IPS-15b (cell line): ENCODE results near the gene UBE2M.

Source experiments
- H3K27me3 ChIP-seq: one replicate; pipeline ENCODE4 v1.6.1; 2013; ENCODE audit warnings: low read length; ENCODE audit not compliant: control insufficient read depth, insufficient read depth
- H3K36me3 ChIP-seq: one replicate; pipeline ENCODE4 v1.6.1; 2013; ENCODE audit warnings: low read length; ENCODE audit not compliant: control insufficient read depth, insufficient read depth
- H3K4me1 ChIP-seq: one replicate; pipeline ENCODE4 v1.6.1; 2013; ENCODE audit warnings: mild to moderate bottlenecking, low read length; ENCODE audit not compliant: control insufficient read depth, insufficient read depth
- H3K4me3 ChIP-seq: one replicate; pipeline ENCODE4 v1.5.1; 2013; ENCODE audit warnings: low read depth, low read length
- H3K9ac ChIP-seq: one replicate; pipeline ENCODE4 v1.6.1; 2013; ENCODE audit warnings: low read depth, mild to moderate bottlenecking, low read length
- H3K9me3 ChIP-seq: one replicate; pipeline ENCODE4 v1.6.1; 2013; ENCODE audit warnings: mild to moderate bottlenecking, low read length; ENCODE audit not compliant: control insufficient read depth, insufficient read depth

The UBE2M gene

GRCh38 chr19:58551123-58551497, 7.3 kb downstream of the UBE2M start:
- no peak overlapping the region for H3K9ac ChIP-seq
- peaks cover 8% of the 10 kb centered on the region for H3K4me1 ChIP-seq
- no peaks in the 10 kb centered on the region for H3K27me3 ChIP-seq
- H3K9me3 ChIP-seq = no peaks in the 10 kb centered on the region
- H3K36me3 ChIP-seq = peaks cover 62% of the 10 kb centered on the region
- no peak overlapping the region for H3K4me3 ChIP-seq

GRCh38 chr19:58550362-58551122, 7.9 kb downstream of the UBE2M start:
- Histone ChIP-seq H3K4me1 (peaks cover 8% of the 10 kb centered on the region), H3K9ac (no peak overlapping the region), H3K9me3 (no peaks in the 10 kb centered on the region), H3K36me3 (peaks cover 64% of the 10 kb centered on the region), H3K4me3 (no peak overlapping the region), H3K27me3 (no peaks in the 10 kb centered on the region)

- H3K4me3 ChIP-seq = no peak overlapping the region
- no peak overlapping the region for H3K9ac ChIP-seq
- H3K27me3 ChIP-seq = no peaks in the 10 kb centered on the region
- peaks cover 66% of the 10 kb centered on the region for H3K36me3 ChIP-seq
- H3K9me3 ChIP-seq = no peaks in the 10 kb centered on the region
- peaks cover 8% of the 10 kb centered on the region for H3K4me1 ChIP-seq
Measured at GRCh38 chr19:58549664-58550361, 8.6 kb downstream of the UBE2M start.

DNA sequence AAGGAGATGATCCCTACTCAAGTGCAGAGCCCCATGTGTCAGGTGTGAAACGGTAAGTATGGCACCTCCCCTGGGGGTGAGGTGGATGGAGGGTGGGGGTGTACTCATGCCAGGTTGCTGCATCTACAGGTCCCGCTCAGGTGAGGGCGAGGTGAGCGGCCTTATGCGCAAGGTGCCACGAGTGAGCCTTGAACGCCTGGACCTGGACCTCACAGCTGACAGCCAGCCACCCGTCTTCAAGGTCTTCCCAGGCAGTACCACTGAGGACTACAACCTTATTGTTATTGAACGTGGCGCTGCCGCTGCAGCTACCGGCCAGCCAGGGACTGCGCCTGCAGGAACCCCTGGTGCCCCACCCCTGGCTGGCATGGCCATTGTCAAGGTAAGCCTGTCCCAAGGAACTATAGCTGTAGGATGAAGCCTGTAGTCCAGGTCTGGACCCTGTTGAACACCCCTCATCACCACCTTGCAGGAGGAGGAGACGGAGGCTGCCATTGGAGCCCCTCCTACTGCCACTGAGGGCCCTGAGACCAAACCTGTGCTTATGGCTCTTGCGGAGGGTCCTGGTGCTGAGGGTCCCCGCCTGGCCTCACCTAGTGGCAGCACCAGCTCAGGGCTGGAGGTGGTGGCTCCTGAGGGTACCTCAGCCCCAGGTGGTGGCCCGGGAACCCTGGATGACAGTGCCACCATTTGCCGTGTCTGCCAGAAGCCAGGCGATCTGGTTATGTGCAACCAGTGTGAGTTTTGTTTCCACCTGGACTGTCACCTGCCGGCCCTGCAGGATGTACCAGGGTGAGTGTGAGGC, 9.3 kb downstream of the UBE2M start:
- H3K9ac ChIP-seq = no peak overlapping the region
- H3K36me3 ChIP-seq = peaks cover 67% of the 10 kb centered on the region
- H3K4me1 ChIP-seq = peaks cover 8% of the 10 kb centered on the region
- H3K9me3 ChIP-seq = no peaks in the 10 kb centered on the region
- H3K4me3 ChIP-seq = no peak overlapping the region
- H3K27me3 ChIP-seq = no peaks in the 10 kb centered on the region

DNA sequence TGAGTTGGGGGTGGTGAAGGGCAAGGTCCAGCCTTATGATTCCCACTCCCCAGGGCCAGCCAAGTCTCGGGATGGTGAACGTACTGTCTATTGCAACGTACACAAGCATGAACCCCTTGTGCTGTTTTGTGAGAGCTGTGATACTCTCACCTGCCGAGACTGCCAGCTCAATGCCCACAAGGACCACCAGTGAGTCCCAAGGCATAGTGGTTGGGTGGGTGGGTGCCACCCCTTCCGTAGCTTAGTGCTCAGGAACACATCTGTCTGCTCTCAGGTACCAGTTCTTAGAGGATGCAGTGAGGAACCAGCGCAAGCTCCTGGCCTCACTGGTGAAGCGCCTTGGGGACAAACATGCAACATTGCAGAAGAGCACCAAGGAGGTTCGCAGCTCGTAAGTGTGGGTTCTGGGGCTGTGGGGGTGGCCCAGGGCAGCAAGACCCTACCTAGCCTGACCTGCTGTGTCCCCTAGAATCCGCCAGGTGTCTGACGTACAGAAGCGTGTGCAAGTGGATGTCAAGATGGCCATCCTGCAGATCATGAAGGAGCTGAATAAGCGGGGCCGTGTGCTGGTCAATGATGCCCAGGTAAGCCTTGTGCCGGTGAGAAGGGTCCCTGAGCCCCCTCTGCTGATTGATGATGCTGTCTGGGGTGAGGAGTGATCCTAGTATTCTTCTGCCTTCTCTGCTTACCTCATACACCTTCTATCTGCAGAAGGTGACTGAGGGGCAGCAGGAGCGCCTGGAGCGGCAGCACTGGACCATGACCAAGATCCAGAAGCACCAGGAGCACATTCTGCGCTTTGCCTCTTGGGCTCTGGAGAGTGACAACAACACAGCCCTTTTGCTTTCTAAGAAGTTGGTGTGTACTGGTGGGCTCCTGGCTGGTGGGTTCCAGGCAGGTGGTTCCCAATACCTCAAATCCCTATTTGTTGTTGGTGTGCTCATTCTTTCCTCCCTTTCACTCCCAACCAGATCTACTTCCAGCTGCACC, 10.8 kb downstream of the UBE2M start:
- Histone ChIP-seq H3K4me1 (peaks cover 5% of the 10 kb centered on the region), H3K27me3 (peaks cover 3% of the 10 kb centered on the region), H3K9me3 (no peaks in the 10 kb centered on the region), H3K36me3 (peaks cover 67% of the 10 kb centered on the region), H3K4me3 (peak overlapping the region; percentile 4), H3K9ac (no peak overlapping the region)

- Histone ChIP-seq H3K9ac (peak overlapping the region; percentile 90), H3K4me1 (peaks cover 5% of the 10 kb centered on the region), H3K4me3 (peak overlapping the region; percentile 92), H3K9me3 (no peaks in the 10 kb centered on the region), H3K27me3 (peaks cover 15% of the 10 kb centered on the region), H3K36me3 (peaks cover 55% of the 10 kb centered on the region)
Measured at GRCh38 chr19:58546019-58546530, 12.3 kb downstream of the UBE2M start.

DNA sequence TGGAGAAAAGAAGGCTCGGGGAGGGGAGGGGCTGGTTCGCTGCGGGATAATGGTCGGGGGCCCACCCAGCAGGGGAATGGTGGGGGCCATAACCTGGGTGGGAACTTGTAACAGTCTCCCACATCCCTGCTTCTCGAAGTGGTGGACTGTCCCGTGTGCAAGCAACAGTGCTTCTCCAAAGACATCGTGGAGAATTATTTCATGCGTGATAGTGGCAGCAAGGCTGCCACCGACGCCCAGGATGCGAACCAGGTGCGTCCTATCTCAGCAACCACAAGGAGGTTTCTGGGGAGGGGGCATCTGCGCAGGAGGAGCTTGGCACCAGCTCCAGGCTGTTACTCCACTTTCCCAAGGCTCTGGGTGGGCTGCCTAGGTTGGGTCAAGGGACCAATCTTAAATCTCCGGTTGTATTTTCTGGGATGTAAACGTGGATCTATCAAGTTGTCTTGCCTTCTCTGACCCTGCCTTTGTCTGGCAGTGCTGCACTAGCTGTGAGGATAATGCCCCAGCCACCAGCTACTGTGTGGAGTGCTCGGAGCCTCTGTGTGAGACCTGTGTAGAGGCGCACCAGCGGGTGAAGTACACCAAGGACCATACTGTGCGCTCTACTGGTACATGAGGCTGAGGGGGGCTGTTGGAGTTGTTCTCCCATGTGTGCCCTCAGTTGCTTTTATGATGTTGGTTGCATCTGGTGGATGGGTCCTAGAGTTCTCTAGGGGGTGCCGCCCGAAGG, 13.0 kb downstream of the UBE2M start:
- Histone ChIP-seq H3K9me3 (no peaks in the 10 kb centered on the region), H3K27me3 (peaks cover 19% of the 10 kb centered on the region), H3K4me1 (peaks cover 5% of the 10 kb centered on the region), H3K36me3 (peaks cover 49% of the 10 kb centered on the region), H3K4me3 (peak overlapping the region; percentile 92), H3K9ac (peak overlapping the region; percentile 90)

GRCh38 chr19:58544591-58545285, 13.7 kb downstream of the UBE2M start:
- peaks cover 23% of the 10 kb centered on the region for H3K27me3 ChIP-seq
- peak overlapping the region; percentile 92 for H3K4me3 ChIP-seq
- peak overlapping the region; percentile 90 for H3K9ac ChIP-seq
- peaks cover 42% of the 10 kb centered on the region for H3K36me3 ChIP-seq
- peaks cover 5% of the 10 kb centered on the region for H3K4me1 ChIP-seq
- no peaks in the 10 kb centered on the region for H3K9me3 ChIP-seq

DNA sequence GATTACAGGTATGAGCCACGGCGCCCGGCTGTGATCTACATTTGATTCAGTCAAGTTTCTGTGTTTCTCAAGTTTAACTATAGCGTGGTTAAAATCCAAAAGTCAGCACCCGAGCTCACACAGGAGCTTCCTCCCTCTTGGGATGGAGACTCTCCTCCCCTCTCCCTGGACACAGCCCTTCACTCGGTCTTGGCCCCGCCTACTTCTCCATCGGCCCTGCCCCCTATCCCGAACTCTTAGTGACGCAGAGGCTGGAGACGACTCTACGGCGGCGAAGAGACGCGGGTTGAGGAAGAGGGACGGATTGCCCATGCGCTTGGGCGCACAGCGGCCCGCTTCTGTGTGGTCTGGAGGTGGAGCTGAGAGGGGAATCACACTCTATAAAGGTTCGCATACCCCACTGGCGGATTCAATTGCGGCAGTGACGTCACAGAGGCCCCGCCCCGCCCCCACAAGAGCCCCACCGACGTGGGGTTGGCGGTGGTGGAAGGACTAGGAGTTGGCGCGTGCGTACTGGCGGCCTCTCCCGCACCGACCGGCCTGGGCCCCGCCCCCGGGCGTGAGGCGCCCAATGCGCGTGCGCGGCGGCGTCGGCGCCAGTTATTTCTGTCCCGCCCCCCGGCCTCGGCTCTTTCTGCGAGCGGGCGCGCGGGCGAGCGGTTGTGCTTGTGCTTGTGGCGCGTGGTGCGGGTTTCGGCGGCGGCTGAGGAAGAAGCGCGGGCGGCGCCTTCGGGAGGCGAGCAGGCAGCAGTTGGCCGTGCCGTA, 14.4 kb downstream of the UBE2M start, which contains the start of gene TRIM28:
Gene TRIM28 (plus strand): TSS at position 239 of the 765 bp plus-strand sequence. CDS start 694 bp downstream, outside the sequence.
- Histone ChIP-seq H3K27me3 (peaks cover 30% of the 10 kb centered on the region), H3K36me3 (peaks cover 34% of the 10 kb centered on the region), H3K9me3 (no peaks in the 10 kb centered on the region), H3K9ac (peak within 1 kb of the TSS; percentile 90), H3K4me3 (peak within 1 kb of the TSS; percentile 92), H3K4me1 (peaks cover 5% of the 10 kb centered on the region)
